ENCODE measurements around the gene RYR3. TPM values are rescaled to one million over a fixed set of nuclear protein-coding genes. Genes with fewer than 3 reads are reported as not detected.

The RYR3 gene
- total RNA-seq, 1 experiment from 2014 or later, result 0.84 TPM

DNA sequence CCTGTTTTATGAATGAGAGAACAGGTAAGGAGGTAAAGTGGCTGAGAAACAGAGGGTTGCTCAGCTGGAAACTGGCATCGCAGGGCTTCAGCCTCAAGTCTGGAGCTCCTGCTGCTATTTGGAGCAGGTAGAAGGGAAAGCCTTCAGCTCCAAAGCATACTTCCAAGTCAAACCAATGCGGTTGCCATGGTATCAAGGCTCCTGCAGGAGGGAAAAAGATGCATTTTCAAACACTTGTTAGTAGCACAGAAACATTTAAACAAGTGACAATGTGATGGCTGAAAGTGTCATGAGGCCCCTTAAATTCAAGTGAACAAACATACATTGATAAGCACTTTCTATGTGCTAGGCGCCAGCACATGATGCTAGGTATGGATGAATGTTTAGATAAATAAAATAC is 60.4 kb downstream of the RYR3 start:
- no peak for DNase-seq (ENCODE audit: low read depth)
- in situ Hi-C loops (cut with HindIII; ENCODE audit: low pct_unique_long_range_greater_than_20kb, low sequenced_read_pairs), result no loop called here

- no peak for DNase-seq (ENCODE audit: low read depth)
- in situ Hi-C loops (cut with HindIII; ENCODE audit: low pct_unique_long_range_greater_than_20kb, low sequenced_read_pairs), result no loop called here
Observed at GRCh38 chr15:33374226-33374914, 63.6 kb downstream of the RYR3 start.

DNA sequence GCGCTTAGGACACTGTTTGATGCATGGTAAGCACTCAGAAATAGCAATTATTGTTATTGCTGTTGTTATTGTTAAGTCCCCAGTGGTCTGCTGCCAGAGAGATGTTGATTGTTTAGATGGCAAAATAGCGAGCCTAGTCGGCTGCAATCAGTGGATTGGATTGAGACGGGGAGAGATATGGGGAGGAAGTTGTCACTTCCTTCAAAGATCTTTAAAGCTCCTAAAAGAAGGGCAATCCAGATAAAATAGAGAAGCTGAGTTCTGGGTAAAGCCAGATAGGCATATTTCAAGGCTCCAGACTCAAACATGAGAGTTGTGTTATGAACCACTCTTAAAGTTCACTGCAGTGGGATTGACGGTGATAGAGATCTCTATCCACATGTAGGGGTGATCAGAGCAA is 64.5 kb downstream of the RYR3 start:
- in situ Hi-C loops (cut with HindIII; ENCODE audit: low pct_unique_long_range_greater_than_20kb, low sequenced_read_pairs), result no loop called here
- no peak for DNase-seq (ENCODE audit: low read depth)

- in situ Hi-C loops (cut with HindIII; ENCODE audit: low pct_unique_long_range_greater_than_20kb, low sequenced_read_pairs), result no loop called here
- no peak for DNase-seq (ENCODE audit: low read depth)
Observed at GRCh38 chr15:33377204-33377603, 66.4 kb downstream of the RYR3 start.

DNA sequence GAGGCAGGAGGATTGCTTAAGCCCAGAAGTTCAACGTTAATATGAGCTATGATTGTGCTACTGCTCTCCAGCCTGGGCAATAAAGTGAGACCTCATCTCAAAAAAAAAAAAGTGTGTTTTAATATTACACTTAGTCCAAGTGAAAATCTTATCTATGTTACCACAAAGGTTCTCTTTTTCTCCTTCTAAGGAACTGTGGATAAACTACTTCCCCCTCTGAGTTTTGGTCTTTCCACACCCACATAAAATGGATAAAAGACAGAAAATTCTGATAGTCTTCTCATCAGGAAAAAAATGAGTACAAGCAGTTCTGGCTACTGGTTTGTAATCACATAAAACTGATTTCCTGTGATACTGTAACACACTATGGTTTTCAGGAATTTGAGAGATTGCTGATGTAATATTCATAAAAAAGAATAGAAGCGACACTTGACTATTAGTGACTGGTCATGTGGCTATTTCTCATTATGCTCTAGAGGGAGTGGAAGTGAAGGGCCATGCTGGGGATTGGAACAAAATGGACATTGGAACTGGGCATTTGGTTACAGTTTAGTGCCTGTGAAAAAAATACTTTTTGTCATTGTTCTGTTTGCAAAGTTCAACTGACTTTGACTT is 68.2 kb downstream of the RYR3 start:
- in situ Hi-C loops (cut with HindIII; ENCODE audit: low pct_unique_long_range_greater_than_20kb, low sequenced_read_pairs), result no loop called here
- DNase-seq (ENCODE audit: low read depth), result no peak

GRCh38 chr15:33380406-33380805 is 69.6 kb downstream of the RYR3 start:
- no peak for DNase-seq (ENCODE audit: low read depth)
- in situ Hi-C loops (cut with HindIII; ENCODE audit: low pct_unique_long_range_greater_than_20kb, low sequenced_read_pairs), result no loop called here

- no peak for DNase-seq (ENCODE audit: low read depth)
- in situ Hi-C loops (cut with HindIII; ENCODE audit: low pct_unique_long_range_greater_than_20kb, low sequenced_read_pairs), result no loop called here
Observed at GRCh38 chr15:33382491-33382890, 71.7 kb downstream of the RYR3 start.

DNA sequence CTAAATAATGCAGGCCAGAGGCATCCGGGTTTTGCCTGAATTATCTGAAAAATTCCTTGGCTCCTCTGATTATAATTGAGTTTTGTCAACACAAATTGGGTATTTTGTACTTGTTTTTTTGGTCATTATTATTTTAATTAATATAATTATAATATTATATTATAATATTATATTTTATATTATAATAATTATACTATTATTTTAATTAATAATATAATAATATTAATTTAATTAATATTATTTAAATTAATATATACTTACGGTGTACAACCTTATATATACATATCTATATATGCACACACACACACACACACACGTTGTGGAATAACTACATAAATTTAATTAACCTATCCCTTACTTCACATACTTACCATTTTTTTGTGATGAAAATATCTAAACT is 73.5 kb downstream of the RYR3 start:
- in situ Hi-C loops (cut with HindIII; ENCODE audit: low pct_unique_long_range_greater_than_20kb, low sequenced_read_pairs), result no loop called here

GRCh38 chr15:33392453-33392852 is 81.7 kb downstream of the RYR3 start:
- DNase-seq (ENCODE audit: low read depth), result no peak
- in situ Hi-C loops (cut with HindIII; ENCODE audit: low pct_unique_long_range_greater_than_20kb, low sequenced_read_pairs), result no loop called here

More for the DNA sequence above, 73.5 kb downstream of the RYR3 start:
- no peak for DNase-seq (ENCODE audit: low read depth)

DNA sequence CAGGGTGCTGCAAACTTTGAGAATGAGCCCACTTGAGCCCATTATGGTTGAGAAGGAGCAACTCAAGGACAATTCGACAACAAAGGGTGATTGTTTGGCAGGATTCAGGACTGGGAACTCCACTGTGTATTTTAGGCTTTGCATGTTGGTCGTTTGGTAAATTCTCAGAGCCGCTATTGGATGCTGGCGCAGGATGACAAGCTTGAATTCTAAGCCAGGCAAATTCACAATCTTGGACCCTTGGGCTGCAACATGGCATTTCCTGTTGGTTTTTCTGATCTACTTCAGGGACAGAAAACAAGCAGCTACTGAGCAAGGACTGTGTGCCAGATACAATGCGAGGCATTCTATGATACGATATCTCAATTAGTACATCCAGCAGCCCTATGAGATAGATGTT is 82.8 kb downstream of the RYR3 start:
- no peak for DNase-seq (ENCODE audit: low read depth)
- in situ Hi-C loops (cut with HindIII; ENCODE audit: low pct_unique_long_range_greater_than_20kb, low sequenced_read_pairs), result no loop called here

GRCh38 chr15:33395321-33395720 is 84.6 kb downstream of the RYR3 start:
- in situ Hi-C loops (cut with HindIII; ENCODE audit: low pct_unique_long_range_greater_than_20kb, low sequenced_read_pairs), result no loop called here
- DNase-seq (ENCODE audit: low read depth), result no peak

- no peak for DNase-seq (ENCODE audit: low read depth)
- in situ Hi-C loops (cut with HindIII; ENCODE audit: low pct_unique_long_range_greater_than_20kb, low sequenced_read_pairs), result no loop called here
Observed at GRCh38 chr15:33395846-33396245, 85.1 kb downstream of the RYR3 start.

GRCh38 chr15:33396475-33396874 is 85.7 kb downstream of the RYR3 start:
- in situ Hi-C loops (cut with HindIII; ENCODE audit: low pct_unique_long_range_greater_than_20kb, low sequenced_read_pairs), result no loop called here
- DNase-seq (ENCODE audit: low read depth), result no peak

- DNase-seq (ENCODE audit: low read depth), result no peak
- in situ Hi-C loops (cut with HindIII; ENCODE audit: low pct_unique_long_range_greater_than_20kb, low sequenced_read_pairs), result no loop called here
Observed at GRCh38 chr15:33398555-33398954, 87.8 kb downstream of the RYR3 start.

DNA sequence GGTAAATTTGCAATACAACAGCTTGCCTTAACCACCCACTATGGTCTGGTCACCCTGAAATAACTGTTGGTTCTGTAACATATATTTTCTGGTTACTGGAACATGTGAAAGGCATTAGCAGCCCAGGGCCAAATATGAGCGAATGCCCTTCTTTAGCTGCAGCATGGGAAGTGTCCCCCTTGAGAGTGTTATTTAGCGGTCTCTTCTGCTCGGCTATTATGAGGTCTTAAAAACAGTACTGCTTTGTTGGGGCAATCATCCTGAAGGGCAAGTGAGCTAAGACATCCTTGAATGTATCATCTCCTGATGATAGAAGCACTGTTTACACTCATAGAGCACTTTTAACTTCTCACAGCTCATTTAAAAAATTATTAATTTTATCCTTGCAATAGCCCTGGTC is 90.2 kb downstream of the RYR3 start:
- DNase-seq (ENCODE audit: low read depth), result no peak
- in situ Hi-C loops (cut with HindIII; ENCODE audit: low pct_unique_long_range_greater_than_20kb, low sequenced_read_pairs), result no loop called here

GRCh38 chr15:33402600-33402999 is 91.8 kb downstream of the RYR3 start:
- in situ Hi-C loops (cut with HindIII; ENCODE audit: low pct_unique_long_range_greater_than_20kb, low sequenced_read_pairs), result no loop called here
- no peak for DNase-seq (ENCODE audit: low read depth)

DNA sequence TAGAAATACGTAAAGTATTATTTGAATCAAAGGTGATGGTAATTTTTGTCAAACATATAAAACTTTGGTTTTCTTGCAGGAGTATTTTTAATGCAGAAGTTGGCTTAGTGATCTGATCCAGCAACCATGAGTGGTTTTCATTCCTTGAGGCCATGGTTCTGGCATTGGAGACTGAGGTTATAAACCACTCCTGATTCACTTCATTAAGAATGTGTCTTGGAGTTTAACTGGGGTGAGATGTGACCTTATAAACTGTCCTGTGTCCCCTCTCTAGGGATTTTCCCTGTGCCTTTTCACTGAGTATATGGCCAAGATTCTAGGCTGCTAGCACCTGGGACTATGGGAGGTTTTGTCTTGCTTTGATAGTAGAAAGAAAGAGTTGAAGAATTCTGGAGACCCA is 94.3 kb downstream of the RYR3 start:
- DNase-seq (ENCODE audit: low read depth), result no peak
- in situ Hi-C loops (cut with HindIII; ENCODE audit: low pct_unique_long_range_greater_than_20kb, low sequenced_read_pairs), result no loop called here

- in situ Hi-C loops (cut with HindIII; ENCODE audit: low pct_unique_long_range_greater_than_20kb, low sequenced_read_pairs), result no loop called here
- no peak for DNase-seq (ENCODE audit: low read depth)
Observed at GRCh38 chr15:33411596-33412540, 101.1 kb downstream of the RYR3 start.

- in situ Hi-C loops (cut with HindIII; ENCODE audit: low pct_unique_long_range_greater_than_20kb, low sequenced_read_pairs), result no loop called here
- no peak for DNase-seq (ENCODE audit: low read depth)
Observed at GRCh38 chr15:33419701-33420100, 108.9 kb downstream of the RYR3 start.
